ENCODE results near the gene SCN1A.

Gene SCN1A

DNA sequence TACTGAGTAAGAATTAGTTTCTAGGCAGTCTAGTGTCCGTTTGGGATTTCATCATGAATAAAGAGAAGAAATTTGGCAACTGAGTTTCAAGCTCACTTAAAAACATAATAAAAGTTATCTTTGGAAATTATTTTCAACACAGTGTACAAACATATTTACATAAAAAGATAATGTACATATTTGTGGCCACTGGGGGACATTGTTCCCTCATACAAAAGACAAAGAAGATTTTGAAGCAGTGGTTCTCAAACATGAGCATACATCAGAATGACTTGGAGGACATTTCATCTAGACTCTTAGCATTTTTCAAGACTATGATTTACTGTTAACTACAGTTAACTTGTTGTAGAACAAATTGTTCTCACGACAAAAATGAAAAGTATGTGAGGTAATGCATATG is 158.6 kb downstream of the SCN1A start:
- DNase-seq: no peak

DNA sequence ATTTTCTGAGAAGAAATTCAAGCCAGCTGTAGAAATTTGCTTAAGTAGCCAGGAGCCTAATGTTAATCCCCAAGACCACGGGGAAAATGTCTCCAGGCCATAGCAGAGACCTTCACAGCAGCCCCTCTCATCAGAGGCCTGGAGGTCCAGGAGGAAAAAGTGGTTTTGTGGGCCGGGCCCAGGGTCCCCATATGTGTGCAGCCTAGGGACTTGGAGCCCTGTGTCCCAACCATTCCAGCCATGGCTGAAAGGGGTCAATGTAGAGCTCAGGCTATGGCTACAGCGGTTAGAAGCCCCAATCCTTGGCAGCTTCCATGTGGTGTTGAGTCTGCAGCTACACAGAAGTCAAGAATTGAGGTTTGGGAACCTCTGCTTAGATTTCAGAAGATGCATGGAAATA is 160.1 kb downstream of the SCN1A start:
- DNase-seq: no peak

DNA sequence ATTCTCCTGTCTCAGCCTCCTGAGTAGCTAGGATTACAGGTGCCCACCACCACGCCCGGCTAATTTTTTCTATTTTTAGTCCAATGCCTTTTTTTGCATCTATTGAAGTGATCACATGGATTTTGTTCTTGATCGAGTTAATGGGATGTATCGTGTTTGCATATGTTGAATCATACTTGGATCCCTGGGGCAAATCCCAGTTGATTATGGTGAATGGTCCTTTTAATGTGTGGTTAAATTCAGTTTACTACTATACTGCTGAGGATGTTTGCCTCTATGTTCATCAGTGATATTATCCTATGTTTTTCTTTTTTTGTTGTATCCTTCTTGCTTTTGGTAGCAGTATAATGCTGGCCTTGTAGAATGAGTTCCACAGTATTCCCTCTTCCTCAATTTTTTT is 166.0 kb downstream of the SCN1A start:
- DNase-seq: no peak

DNA sequence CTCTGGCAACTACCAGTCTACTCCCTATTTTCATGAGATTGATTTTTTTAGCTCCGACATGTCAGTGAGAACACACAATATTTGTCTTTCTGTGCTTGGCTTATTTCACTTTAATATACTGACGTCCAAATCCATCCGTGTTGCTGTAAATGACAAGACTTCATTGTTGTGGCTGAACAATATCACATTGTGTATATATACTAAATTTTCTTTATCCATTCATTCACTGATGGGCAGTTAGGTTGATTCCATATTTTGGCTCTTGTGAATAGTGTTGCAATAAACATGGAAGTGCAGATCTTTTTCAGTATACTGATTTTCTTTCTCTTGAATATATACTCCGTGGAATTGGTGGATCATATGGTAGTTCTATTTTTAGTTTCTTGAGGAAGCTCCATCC is 168.4 kb downstream of the SCN1A start:
- no peak for DNase-seq

GRCh38 chr2:165958313-165958960 is 169.4 kb downstream of the SCN1A start:
- no peak for DNase-seq

- DNase-seq: no peak
Observed at GRCh38 chr2:165957030-165957675, 170.7 kb downstream of the SCN1A start.

- DNase-seq: peak; percentile 92
Observed at GRCh38 chr2:165953655-165954606, 173.9 kb downstream of the SCN1A start, which contains the start of gene TTC21B. TSS of gene TTC21B (minus strand) at chr2:165953776. CDS start at chr2:165953705, 71 bp downstream.

- DNase-seq: no peak
Observed at GRCh38 chr2:165953306-165953654, 174.5 kb downstream of the SCN1A start.

DNA sequence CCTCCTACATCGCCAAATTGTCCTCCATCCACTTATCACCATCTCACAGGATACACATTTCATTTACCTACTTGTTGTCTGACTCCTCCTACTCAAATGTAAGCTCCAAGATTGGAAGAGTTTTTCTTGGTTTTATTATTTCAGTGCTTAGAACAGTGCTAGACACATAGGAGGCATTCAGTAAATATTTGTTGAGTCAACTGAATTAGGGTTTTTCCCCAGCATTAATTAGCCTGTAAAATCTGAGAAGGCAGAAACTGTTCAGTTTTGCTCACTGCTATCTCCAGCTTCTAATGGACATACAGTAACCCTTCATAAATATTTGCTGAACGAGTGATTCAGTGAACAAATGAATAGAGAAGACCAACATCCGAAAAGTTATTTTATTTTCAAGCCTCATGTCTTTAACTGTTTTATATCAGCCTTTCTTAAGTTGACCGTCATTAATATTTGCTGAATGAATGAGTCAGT is 175.0 kb downstream of the SCN1A start:
- peak; percentile 21 for DNase-seq

DNA sequence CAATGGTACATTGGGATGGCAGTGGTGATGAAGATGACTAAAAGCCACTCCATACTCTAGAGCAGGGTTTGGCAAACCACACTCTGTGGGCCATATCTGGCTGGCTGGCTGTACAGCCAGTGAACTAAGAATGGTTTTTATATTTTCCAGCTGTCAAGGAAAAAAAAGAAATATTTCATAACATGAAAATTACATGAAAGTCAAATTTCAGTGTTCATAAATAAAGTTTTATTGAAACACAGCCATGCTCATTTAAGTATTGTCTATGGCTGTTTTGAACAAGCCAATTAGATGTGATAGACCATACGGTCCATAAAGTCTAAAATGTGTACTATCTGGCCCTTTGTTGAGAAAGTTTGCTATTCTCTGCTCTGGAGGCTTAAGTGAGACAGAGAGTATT is 175.7 kb downstream of the SCN1A start:
- DNase-seq: no peak

GRCh38 chr2:165950438-165950837 is 177.4 kb downstream of the SCN1A start:
- no peak for DNase-seq

DNA sequence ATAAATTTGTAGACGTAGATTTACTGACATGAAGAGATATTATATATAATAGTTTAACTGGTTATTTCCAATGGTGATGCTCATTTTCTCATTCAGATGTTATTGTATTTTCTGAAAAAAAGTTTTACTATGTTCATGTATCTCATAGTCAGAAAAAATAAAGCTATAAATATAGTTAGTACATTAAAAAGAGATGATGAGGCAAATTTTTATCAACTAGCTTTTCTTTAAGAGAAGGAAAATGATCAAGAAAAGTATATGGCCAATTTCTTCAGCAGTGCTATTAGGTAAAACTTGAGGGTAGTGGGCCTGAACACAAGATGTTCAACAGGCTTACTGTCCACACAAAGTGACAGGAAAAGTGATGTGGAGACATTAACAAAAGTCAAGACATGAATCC is 186.0 kb downstream of the SCN1A start:
- DNase-seq: no peak

DNA sequence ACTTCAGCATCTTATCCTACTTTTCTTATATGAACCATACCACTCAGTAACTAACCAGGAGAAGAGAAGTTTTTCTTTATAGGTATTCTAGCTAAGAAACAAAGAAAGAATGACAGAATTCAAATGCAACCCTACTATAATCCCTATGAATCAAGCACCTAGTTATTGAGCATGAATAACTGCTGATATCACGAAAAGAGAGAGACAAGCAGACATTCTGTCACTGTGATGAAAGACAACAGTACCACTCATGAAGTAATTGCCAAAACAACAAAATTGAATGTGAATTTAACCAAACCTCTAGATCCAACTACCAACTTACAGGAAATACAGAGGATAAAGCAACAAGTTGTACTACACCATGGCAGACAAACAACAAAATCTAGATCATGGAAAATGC is 189.6 kb downstream of the SCN1A start:
- DNase-seq: no peak
